Motor neuron (in vitro differentiated cells): ENCODE results near the gene PTGS1. TPM values are rescaled to one million over a fixed set of nuclear protein-coding genes. Genes with fewer than 3 reads are reported as not detected.
"Not testable (repeated sequence)": the region's sequence is repeated elsewhere in the genome, so short reads cannot be mapped to it uniquely, and the experiment has no call there.

Experiments
- ATAC-seq, 8 experiments: fragments of 200-7000 bp; cut with Tn5 transposase; replicated peaks in 6 of 8; 2 replicates each; pipeline ENCODE4 v1.8.0; 2021; ENCODE audit warnings: mild to moderate bottlenecking in 8 of 8, moderate library complexity in 8 of 8
- H3K27ac ChIP-seq, 2 donors: fragments of 250-450 bp; sonication (Bioruptor Pico); 2 replicates each; pipeline ENCODE4 v1.9.0; 2021; ENCODE audit warnings: antibody characterized with exemption in 2 of 2, mild to moderate bottlenecking in 2 of 2, moderate library complexity in 1 of 2
- H3K4me1 ChIP-seq, 2 donors: fragments of 250-450 bp; sonication (Bioruptor Pico); replicated peaks in 1 of 2; 2 replicates each; pipeline ENCODE4 v1.6.1; 2021; ENCODE audit warnings: antibody characterized with exemption in 2 of 2, mild to moderate bottlenecking in 2 of 2, moderate library complexity in 1 of 2
- H3K4me3 ChIP-seq, 5 donors: fragments of 250-450 bp; sonication (Bioruptor Pico); 2 replicates each; pipeline ENCODE4 v1.9.0; 2021; ENCODE audit warnings: antibody characterized with exemption in 5 of 5, mild to moderate bottlenecking in 5 of 5, moderate library complexity in 4 of 5
- WGBS, 10 experiments: fragments of 450-650 bp; shearing (Covaris generic); methylation state at CpG; one replicate each; pipeline ENCODE4 v1.0.0; 2022; 5-methylcytosine and 5-hydroxymethylcytosine counted together
- in situ Hi-C, 9 experiments: fragments of 400-800 bp; cut with MboI; loops; one replicate each; pipeline ENCODE4 v1.15.0; 2021; ENCODE audit warnings: low sequenced_read_pairs in 9 of 9, low pct_unique_long_range_greater_than_20kb in 2 of 9; ENCODE audit not compliant: unreplicated experiment in 9 of 9
- total RNA-seq, 8 experiments: library from RNA; unstranded; fragments of 300-600 nt; gene quantifications; 2 replicates each; pipeline versions ENCODE4 v1.2.3 to v1.2.4, GENCODE V29; 2022

The PTGS1 gene
- total RNA-seq, 8 experiments from 2014 or later, result 0.05 to 3.2 (median 0.24) TPM

DNA sequence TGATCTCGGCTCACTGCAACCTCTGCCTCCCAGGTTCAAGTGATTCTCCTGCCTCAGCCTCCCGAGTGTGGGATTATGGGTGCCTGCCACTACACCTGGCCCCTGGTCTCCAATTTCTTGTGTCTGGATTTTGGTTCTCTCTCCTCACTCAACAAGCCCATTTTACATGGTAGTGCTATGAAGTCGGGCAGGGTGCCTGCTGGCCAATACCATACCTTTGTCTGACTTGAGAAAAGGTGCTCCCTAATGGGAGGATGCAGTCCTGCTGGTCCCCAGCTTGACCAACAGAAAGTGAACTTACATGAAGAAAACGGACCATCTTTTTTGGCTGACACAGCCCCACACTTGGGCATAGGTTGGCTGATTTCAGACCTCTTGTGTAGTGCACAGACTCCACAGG is 21.6 kb upstream of the PTGS1 start:
- Histone ChIP-seq H3K4me3 (no peak overlapping the region), H3K4me1 (no peaks in the 10 kb centered on the region), H3K27ac (no peak overlapping the region)
- no peak for ATAC-seq
- in situ Hi-C loops, result loop anchor here in 6 of 9 experiments (10.0 kb wide), 1 partner anchor 224 kb away; no protein-coding TSS in a partner anchor
- 42 to 100% (median 61%) methylated on average over 2 to 3 of the region's 4 CpGs; no CpG with 5 or more reads in 6 of the 10 experiments for WGBS, 10 experiments

DNA sequence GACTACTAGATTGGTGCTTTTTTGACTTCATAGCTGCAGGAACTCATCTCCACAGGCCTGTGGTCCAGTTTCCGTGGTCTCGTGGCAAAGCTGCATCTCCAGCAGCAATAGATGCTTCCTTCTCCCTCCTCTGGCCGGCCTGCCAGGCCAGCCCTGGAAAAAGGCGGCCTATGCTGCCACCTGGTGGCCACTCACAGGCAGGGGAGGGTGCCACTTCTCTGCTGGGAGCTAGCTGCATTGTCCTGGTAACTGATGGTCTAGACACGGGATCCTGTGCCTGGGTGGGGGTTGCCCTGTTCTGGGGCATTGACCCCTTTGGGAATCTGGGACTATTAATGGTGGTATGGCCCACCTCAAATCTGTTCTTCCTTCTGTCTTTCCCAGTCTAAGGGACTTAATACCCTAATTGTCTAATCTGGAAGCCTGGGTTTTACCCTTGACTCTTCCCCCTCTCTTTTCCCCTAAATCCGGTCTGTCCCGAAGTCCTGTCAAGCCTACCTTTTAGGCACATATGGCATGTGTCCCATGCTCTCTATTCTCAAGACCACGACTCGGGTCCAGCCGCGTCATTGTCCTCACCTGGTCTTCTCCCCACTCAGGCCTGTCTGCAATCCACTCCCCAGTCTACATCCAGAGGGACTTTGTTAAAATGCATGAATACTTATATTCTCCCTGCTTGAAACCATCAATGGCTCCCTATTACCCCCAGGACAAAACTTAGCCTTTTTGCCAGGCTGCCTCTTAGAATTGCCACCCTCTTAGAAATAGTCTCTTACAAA is 20.1 kb upstream of the PTGS1 start:
- ATAC-seq, result peak; percentile 69 to 95 (median 91)
- Histone ChIP-seq H3K4me1 (no peaks in the 10 kb centered on the region), H3K27ac (no peak overlapping the region), H3K4me3 (no peak overlapping the region)
- in situ Hi-C loops, result loop anchor here in 4 of 9 experiments (10.0 to 25.0 kb wide), 3 partner anchors 226 to 813 kb away; no protein-coding TSS in a partner anchor
- WGBS, 10 experiments, result 8 to 92% (median 45%) methylated on average over 1 to 8 of the region's 11 CpGs; no CpG with 5 or more reads in 3 of the 10 experiments

DNA sequence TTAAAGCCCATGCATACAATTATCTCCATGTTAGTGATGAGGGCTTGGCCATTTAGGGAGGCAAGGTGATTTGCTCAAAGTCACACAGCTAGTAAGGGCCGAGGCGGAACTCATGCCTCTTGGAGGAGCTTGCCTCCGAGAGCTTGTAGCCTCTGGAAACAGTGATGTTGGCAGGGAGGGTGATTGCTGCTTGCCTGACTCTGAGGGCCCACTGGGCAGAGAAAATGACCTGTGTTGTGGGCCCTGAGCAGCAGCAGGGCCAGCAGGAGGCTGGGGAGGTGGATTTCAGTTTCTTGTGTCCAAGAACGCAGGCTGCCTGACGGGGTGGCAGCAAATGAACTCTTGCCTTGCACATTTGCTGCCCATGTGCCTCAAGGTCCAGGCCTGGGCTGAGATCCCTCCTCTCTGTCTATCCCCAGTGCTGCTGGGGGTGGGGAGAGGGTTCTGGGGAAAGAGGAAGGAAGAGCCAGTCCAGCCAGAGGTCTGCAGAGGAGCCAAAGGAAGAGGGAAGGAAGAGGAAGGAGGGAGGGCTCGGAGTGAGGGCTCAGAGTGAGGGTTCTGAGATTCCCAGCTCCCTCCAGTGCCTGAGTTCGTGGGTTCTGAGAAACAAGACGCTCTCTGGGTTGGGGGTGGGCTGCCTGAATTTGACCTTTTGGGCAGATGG is 16.2 kb upstream of the PTGS1 start:
- Histone ChIP-seq H3K27ac (no peak overlapping the region), H3K4me3 (no peak overlapping the region), H3K4me1 (no peaks in the 10 kb centered on the region)
- 53 to 90% (median 80%) methylated on average over 1 to 6 of the region's 8 CpGs; no CpG with 5 or more reads in 3 of the 10 experiments for WGBS, 10 experiments
- no peak for ATAC-seq
- in situ Hi-C loops, result loop anchor here in 4 of 9 experiments (10.0 to 25.0 kb wide), 3 partner anchors 230 to 817 kb away; no protein-coding TSS in a partner anchor

DNA sequence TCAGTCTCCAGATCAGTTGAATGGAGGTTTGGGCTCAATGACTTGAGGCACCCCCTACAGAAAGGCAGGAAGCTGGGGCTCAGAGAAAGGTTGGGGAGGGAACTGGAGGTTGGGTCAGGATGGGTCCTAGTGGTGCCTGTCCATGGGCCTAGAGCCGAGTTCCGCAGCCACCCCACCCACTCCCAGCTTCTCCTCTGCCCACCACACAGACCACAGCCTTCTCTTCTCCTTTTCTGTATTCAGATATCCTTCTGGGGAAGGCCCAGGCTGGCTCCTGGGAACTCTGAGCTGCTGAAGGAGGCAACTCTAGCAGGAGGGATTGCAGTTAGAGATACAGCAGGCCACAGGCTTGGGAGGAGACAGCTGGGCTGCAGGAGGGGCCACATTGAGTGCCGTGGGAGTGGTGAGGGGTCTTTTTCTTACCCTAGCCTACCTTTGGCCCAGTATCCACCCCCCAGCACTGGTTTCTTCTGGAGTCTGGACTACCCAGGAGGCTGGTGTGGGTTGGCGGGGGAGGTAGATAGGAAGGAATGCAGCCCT is 15.4 kb upstream of the PTGS1 start:
- ATAC-seq, result no peak
- Histone ChIP-seq H3K4me1 (no peaks in the 10 kb centered on the region), H3K27ac (no peak overlapping the region), H3K4me3 (no peak overlapping the region)
- in situ Hi-C loops, result loop anchor here in 4 of 9 experiments (10.0 to 25.0 kb wide), 3 partner anchors 231 to 818 kb away; no protein-coding TSS in a partner anchor
- WGBS, 10 experiments, result 71 to 100% (median 90%) methylated on average over 1 of the region's 4 CpGs; no CpG with 5 or more reads in 6 of the 10 experiments

DNA sequence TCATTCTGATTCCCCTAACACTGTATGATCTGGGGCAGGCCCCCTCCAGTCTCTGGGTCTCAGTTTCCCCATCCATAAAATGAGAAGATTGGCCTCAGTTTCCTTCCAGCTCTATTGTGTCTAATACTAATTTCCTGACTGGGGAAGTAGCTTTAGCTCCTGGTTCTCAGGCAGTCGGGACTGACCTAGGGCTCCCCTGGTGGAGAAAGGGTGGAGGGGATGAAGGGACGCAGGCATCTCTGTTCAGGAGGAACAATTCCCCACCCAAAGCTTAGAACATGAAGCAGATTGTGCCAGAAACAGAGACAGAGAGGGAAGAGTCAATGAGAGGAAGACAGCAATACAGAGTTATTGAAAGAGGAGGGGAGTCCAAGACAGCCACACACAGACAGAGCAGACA is 14.2 kb upstream of the PTGS1 start:
- Histone ChIP-seq H3K4me1 (no peaks in the 10 kb centered on the region), H3K27ac (no peak overlapping the region), H3K4me3 (no peak overlapping the region)
- in situ Hi-C loops, result loop anchor here in 4 of 9 experiments (10.0 to 25.0 kb wide), 3 partner anchors 232 to 819 kb away; no protein-coding TSS in a partner anchor
- 0 to 27% (median 6%) methylated on average over 1 to 2 of the region's 2 CpGs; no CpG with 5 or more reads in 5 of the 10 experiments for WGBS, 10 experiments
- peak in 2 of 8 experiments; percentile 25 to 60 for ATAC-seq

DNA sequence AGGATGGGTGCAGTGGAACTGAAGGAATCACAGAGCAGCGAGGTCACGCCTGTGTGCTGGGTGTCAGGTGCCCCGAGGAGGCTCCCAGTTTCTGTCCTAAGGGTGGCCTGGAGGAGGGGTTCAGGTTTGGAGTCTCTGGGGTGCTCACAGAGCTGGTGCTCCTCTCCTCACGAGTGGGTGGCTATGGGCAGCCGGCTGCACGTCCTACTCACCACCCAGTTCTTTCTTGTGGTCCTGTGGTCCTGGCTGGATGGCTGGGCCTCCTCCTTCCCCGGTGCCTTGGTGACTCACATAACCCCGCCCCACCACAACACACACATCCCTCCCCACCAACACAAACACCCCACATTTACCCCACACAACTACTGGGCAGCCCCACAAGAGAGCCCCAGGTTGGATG is 9.9 kb upstream of the PTGS1 start:
- Histone ChIP-seq H3K4me1 (no peaks in the 10 kb centered on the region), H3K4me3 (no peak overlapping the region), H3K27ac (no peak overlapping the region)
- in situ Hi-C loops, result loop anchor here in 3 of 9 experiments (25.0 kb wide), 2 partner anchors 249 to 824 kb away; no protein-coding TSS in a partner anchor
- ATAC-seq, result peak in 2 of 8 experiments; percentile 67 to 84
- WGBS, 10 experiments, result 50% methylated on average over 2 of the region's 8 CpGs; no CpG with 5 or more reads in 9 of the 10 experiments

DNA sequence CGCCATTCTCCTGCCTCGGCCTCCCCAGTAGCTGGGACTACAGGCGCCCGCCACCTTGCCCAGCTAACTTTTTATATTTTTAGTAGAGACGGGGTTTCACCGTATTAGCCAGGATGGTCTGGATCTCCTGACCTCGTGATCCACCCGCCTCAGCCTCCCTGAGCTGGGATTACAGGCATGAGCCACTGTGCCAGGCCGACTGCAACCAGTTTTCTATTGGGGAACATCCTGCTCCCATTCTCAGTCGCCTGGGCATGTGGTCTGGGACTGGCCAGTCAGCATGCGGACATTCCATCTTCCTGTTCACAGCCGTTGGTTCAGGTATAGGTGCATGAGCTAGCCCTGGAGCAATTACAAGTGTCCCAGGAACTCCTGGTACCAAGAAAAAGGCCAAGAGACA is 7.7 kb upstream of the PTGS1 start:
- in situ Hi-C loops, result loop anchor here in 3 of 9 experiments (25.0 kb wide), 2 partner anchors 251 to 826 kb away; no protein-coding TSS in a partner anchor
- not testable (repeated sequence) for H3K4me3 ChIP-seq, H3K4me1 ChIP-seq, H3K27ac ChIP-seq, ATAC-seq
- 43 to 100% (median 72%) methylated on average over 1 to 10 of the region's 12 CpGs; no CpG with 5 or more reads in 6 of the 10 experiments for WGBS, 10 experiments

DNA sequence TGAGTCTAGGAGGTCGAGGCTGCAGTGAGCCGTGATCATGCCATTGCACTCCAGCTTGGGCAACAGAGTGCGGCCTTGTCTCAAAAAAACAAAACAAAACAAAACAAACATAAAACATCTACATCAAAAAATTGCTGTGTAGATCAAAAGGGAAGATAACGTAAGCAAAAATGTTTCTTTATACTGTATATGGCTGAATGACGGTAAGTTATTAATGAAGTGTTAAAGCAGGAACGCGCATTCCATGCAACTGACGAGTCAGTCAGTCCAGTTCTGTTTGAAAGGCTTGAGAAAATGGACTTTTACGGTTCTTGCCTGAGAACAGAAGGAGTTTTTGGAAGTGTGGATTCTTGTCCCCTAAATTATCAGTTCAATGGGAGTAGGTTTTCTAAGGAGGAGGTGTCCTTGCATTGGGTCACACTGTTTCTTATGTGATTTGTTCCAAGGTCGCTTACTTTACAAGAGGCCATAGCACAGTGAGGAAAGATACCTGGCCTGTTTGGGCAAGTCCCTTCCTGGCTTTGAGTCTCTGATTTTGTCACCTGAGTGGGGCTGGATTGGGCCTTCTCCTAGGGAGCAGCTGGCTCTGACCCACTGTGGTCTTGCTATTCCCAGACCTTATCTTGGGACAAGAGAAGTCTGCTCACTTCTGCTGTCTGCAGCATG is 6.6 kb upstream of the PTGS1 start:
- no peaks in the 10 kb centered on the region for H3K4me1 ChIP-seq
- 67 to 100% (median 90%) methylated on average over 1 to 9 of the region's 10 CpGs for WGBS, 10 experiments
- no peak overlapping the region for H3K4me3 ChIP-seq
- H3K27ac ChIP-seq, result no peak overlapping the region
- in situ Hi-C loops, result loop anchor here in 3 of 9 experiments (25.0 kb wide), 2 partner anchors 252 to 827 kb away; no protein-coding TSS in a partner anchor
- ATAC-seq, result no peak

DNA sequence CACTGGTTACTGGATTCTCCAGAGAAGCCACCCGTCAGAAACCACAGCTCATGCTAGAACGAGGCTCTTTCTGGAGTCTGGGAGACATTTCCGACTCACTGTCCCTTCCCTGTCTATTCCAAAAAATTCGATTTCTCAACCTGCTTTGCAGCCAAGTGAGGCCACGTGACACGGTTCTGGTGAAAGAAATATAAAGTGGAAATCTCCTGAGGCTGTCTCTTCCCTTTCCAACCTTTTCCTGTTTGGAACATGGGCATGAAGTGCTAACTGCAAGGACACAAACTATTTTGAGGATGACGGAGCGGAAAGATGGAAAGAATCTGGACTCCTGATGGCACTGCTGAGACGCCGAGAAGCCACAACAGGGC is 6.1 kb upstream of the PTGS1 start:
- H3K27ac ChIP-seq, result no peak overlapping the region
- no peak overlapping the region for H3K4me3 ChIP-seq
- ATAC-seq, result no peak
- in situ Hi-C loops, result loop anchor here in 3 of 9 experiments (25.0 kb wide), 2 partner anchors 252 to 827 kb away; no protein-coding TSS in a partner anchor
- H3K4me1 ChIP-seq, result no peaks in the 10 kb centered on the region
- 11 to 90% (median 73%) methylated on average over 3 to 10 of the region's 10 CpGs; no CpG with 5 or more reads in 2 of the 10 experiments for WGBS, 10 experiments

DNA sequence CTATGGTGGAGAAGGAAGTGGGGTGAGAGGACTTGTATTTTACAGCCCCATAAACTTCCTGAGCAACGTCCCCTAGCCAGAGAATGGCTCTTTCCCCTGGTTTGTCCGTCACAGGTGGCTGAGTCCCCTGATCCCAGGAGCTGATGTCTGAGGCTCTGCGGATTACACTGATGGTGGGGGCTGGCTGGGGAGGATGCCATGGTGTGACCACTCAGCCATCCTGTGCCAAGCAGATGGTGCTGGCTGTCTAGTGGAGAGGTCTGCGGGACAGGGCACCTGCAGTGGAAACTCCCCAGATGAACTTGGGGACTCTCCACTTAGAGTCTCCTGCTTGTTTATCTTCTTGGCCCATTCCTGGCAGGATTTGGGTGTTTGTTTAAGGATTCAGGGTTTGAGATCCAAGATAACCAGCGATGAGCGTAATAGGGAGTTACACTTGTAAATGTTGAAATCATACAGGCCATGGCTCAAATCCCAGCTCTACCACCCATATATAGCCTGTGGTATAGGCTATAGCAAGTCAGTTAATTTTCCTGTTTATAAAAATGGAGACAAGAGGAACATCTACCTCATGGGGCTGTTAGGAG is 4.7 kb upstream of the PTGS1 start:
- peak in 1 of 8 experiments; percentile 10 for ATAC-seq
- in situ Hi-C loops, result loop anchor here in 3 of 9 experiments (25.0 kb wide), 2 partner anchors 254 to 829 kb away; no protein-coding TSS in a partner anchor
- 79 to 100% (median 88%) methylated on average over 1 to 6 of the region's 6 CpGs; no CpG with 5 or more reads in 3 of the 10 experiments for WGBS, 10 experiments
- H3K4me3 ChIP-seq, result no peak overlapping the region
- H3K27ac ChIP-seq, result no peak overlapping the region
- H3K4me1 ChIP-seq, result no peaks in the 10 kb centered on the region

DNA sequence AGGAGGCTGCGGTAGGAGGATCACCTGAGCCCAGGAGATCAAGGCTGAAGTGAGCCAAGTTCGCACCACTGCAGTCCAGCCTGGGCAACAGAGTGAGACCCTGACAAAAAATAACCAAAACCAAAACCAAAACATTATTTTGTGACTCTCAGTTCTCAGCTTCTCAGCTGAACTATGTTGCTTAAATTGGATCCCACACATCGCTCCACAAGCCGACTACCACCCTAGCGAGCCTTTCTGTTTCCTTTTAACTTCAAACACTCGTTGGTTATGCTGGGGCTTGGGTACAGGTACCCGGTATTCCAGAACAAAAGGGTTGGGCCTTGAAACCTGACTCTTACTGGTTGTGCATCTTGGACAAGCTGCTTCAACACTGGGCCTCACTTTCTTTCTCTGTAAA is 3.8 kb upstream of the PTGS1 start:
- H3K4me1 ChIP-seq, result no peaks in the 10 kb centered on the region
- in situ Hi-C loops, result loop anchor here in 3 of 9 experiments (25.0 kb wide), 2 partner anchors 255 to 830 kb away; no protein-coding TSS in a partner anchor
- no peak overlapping the region for H3K4me3 ChIP-seq
- WGBS, 10 experiments, result 62 to 94% (median 88%) methylated on average over 1 to 6 of the region's 7 CpGs; no CpG with 5 or more reads in 1 of the 10 experiments
- H3K27ac ChIP-seq, result no peak overlapping the region
- no peak for ATAC-seq
